Stimulated activated CD4-positive, alpha-beta T cell treated with anti-CD3 and anti-CD28 coated beads, Interleukin-12 subunit alpha, Interleukin-12 subunit beta, amount 100 ng/mL, for 24 hours (primary cell): ENCODE results near the gene ERCC6.

Experiments used
- DNase-seq, 2 experiments: peaks; one replicate each; pipeline ENCODE4 v3.0.0-alpha.2; 2020; ENCODE audit warnings: low read depth in 2 of 2

ERCC6 gene

GRCh38 chr10:49538381-49539319 lies at the start of gene ERCC6:
ERCC6 (minus strand) TSS chr10:49539121.
- DNase-seq: peak; percentile 92 to 95

- no peak for DNase-seq
Observed at GRCh38 chr10:49587981-49588380, 49.1 kb upstream of the ERCC6 start.

- DNase-seq: no peak
Observed at GRCh38 chr10:49585387-49585786, 46.5 kb upstream of the ERCC6 start.

- DNase-seq: no peak
Observed at GRCh38 chr10:49579621-49580020, 40.7 kb upstream of the ERCC6 start.

- DNase-seq: no peak
Observed at GRCh38 chr10:49578392-49578791, 39.5 kb upstream of the ERCC6 start.

GRCh38 chr10:49577182-49577925 lies 38.4 kb upstream of the ERCC6 start:
- DNase-seq: no peak

- no peak for DNase-seq
Observed at GRCh38 chr10:49575489-49576072, 36.7 kb upstream of the ERCC6 start.

GRCh38 chr10:49572594-49573114 lies 33.7 kb upstream of the ERCC6 start:
- no peak for DNase-seq

- no peak for DNase-seq
Observed at GRCh38 chr10:49571388-49571787, 32.5 kb upstream of the ERCC6 start.

- DNase-seq: no peak
Observed at GRCh38 chr10:49569031-49569631, 30.2 kb upstream of the ERCC6 start.

GRCh38 chr10:49568235-49568634 lies 29.3 kb upstream of the ERCC6 start:
- DNase-seq: no peak

- no peak for DNase-seq
Observed at GRCh38 chr10:49567810-49568209, 28.9 kb upstream of the ERCC6 start.

- no peak for DNase-seq
Observed at GRCh38 chr10:49564461-49565009, 25.6 kb upstream of the ERCC6 start.

GRCh38 chr10:49562893-49563292 lies 24.0 kb upstream of the ERCC6 start:
- DNase-seq: no peak

GRCh38 chr10:49560526-49560925 lies 21.6 kb upstream of the ERCC6 start:
- no peak for DNase-seq

- DNase-seq: no peak
Observed at GRCh38 chr10:49559476-49559875, 20.6 kb upstream of the ERCC6 start.

- DNase-seq: no peak
Observed at GRCh38 chr10:49558190-49558589, 19.3 kb upstream of the ERCC6 start.

GRCh38 chr10:49557681-49558080 lies 18.8 kb upstream of the ERCC6 start:
- DNase-seq: no peak

GRCh38 chr10:49556723-49557122 lies 17.8 kb upstream of the ERCC6 start:
- no peak for DNase-seq

- DNase-seq: no peak
Observed at GRCh38 chr10:49552277-49552676, 13.4 kb upstream of the ERCC6 start.

- DNase-seq: no peak
Observed at GRCh38 chr10:49550563-49550962, 11.6 kb upstream of the ERCC6 start.
